HepG2 (cell line): ENCODE measurements around the gene LRRC34. TPM values are rescaled to one million over a fixed set of nuclear protein-coding genes. Genes with fewer than 3 reads are reported as not detected.

Source experiments
- ATAC-seq: fragments of 200-7000 bp; cut with Tn5 transposase; 3 replicates; pipeline ENCODE4 v1.9.1; 2020; ENCODE audit warnings: mild to moderate bottlenecking, moderate library complexity
- BruUV-seq: library from RNA; stranded (reverse); fragments of 400-500 nt; replicated peaks from 2 replicates; lab custom pipeline; 2021; lab: Mats Ljungman, UMichigan
- CTCF ChIA-PET: fragments of 300-600 bp; formaldehyde crosslinking; extraction: SDS; loops from one replicate; lab custom pipeline; 2021; ENCODE audit warnings: low total read pairs, inconsistent platforms, low intra/inter-chr PET ratio; lab: Yijun Ruan, JAX
- POLR2A ChIA-PET: fragments of 350-600 bp; sonication (Branson Sonifier 250); formaldehyde crosslinking; loops from one replicate; lab custom pipeline; 2020; ENCODE audit warnings: antibody characterized with exemption, inconsistent platforms; lab: Yijun Ruan, JAX
- DNase-seq: peaks from one replicate; pipeline ENCODE4 v3.0.0-alpha.2; 2015; ENCODE audit warnings: low spot score
- FAIRE-seq: peaks from 3 replicates; lab custom pipeline; 2011; peaks lifted over from hg19 to GRCh38; lab: Jason Lieb, UNC
- H2AFZ ChIP-seq: one replicate; pipeline ENCODE4 v1.6.1; 2011; ENCODE audit warnings: low read length, inconsistent platforms
- H3K27ac ChIP-seq: fragments of 300-600 bp; 3 replicates; pipeline ENCODE4 v1.8.0; 2011; ENCODE audit warnings: mixed run types, mild to moderate bottlenecking, mixed read lengths, low read length, inconsistent platforms; ENCODE audit not compliant: insufficient read depth; ENCODE audit errors: extremely low read length
- H3K27me3 ChIP-seq, 2 experiments: fragments of 200-600 bp in 1 of 2; 2 replicates in 1 of 2; 3 replicates in 1 of 2; pipeline versions ENCODE4 v1.6.0 to v1.8.0; 2011; ENCODE audit warnings: low read length in 2 of 2, mild to moderate bottlenecking in 2 of 2, moderate library complexity in 2 of 2, inconsistent platforms in 1 of 2; ENCODE audit not compliant: insufficient read depth in 2 of 2, control insufficient read depth in 1 of 2
- H3K36me3 ChIP-seq, 2 experiments: fragments of 200-600 bp in 1 of 2; replicated peaks in 1 of 2; 2 replicates in 1 of 2; 3 replicates in 1 of 2; pipeline versions ENCODE4 v1.5.1 to v1.8.0; 2011; ENCODE audit warnings: low read length in 2 of 2, inconsistent platforms in 1 of 2; ENCODE audit not compliant: insufficient read depth in 2 of 2, control insufficient read depth in 1 of 2
- H3K4me1 ChIP-seq: 2 replicates; pipeline ENCODE4 v1.5.1; 2012; ENCODE audit warnings: low read length, inconsistent platforms; ENCODE audit not compliant: insufficient read depth
- H3K4me2 ChIP-seq: 2 replicates; pipeline ENCODE4 v1.6.0; 2011; ENCODE audit warnings: low read depth, low read length, inconsistent platforms
- H3K4me3 ChIP-seq, 3 experiments: fragments of 200-600 bp in 1 of 3; sonication (generic), shearing (Covaris generic) in 1 of 3; replicated peaks in 1 of 3; 2 replicates each; pipeline ENCODE4 v1.5.1; 2011 to 2016; ENCODE audit warnings: low read length in 3 of 3, inconsistent platforms in 2 of 3, low read depth in 2 of 3, mild to moderate bottlenecking in 2 of 3, control low read depth in 1 of 3, mixed read lengths in 1 of 3; ENCODE audit not compliant: insufficient read depth in 1 of 3
- H3K79me2 ChIP-seq: one replicate; pipeline ENCODE4 v1.6.1; 2011; ENCODE audit warnings: low read length, inconsistent platforms; ENCODE audit not compliant: insufficient read depth
- H3K9ac ChIP-seq: 2 replicates; pipeline ENCODE4 v1.6.0; 2011; ENCODE audit warnings: mild to moderate bottlenecking, low read depth, low read length, inconsistent platforms; ENCODE audit not compliant: insufficient read depth
- H3K9me3 ChIP-seq: 2 replicates; pipeline ENCODE4 v1.5.1; 2012; ENCODE audit warnings: mild to moderate bottlenecking, low read length
- H4K20me1 ChIP-seq: 2 replicates; pipeline ENCODE4 v1.6.0; 2011; ENCODE audit warnings: inconsistent platforms, mild to moderate bottlenecking, low read length, moderate library complexity; ENCODE audit not compliant: insufficient read depth
- ARNT2 ChIP-seq: sonication (generic); formaldehyde crosslinking; IDR thresholded peaks from 2 replicates; pipeline ENCODE4 v1.8.0; 2022; ENCODE audit warnings: mild to moderate bottlenecking, low read depth, missing genetic modification reagents, moderate library complexity
- CEBPZ ChIP-seq: IDR thresholded peaks from 2 replicates; pipeline ENCODE4 v1.6.1; 2012; ENCODE audit warnings: low read length, improper control_type of control experiment
- MEIS1 ChIP-seq: sonication (generic); formaldehyde crosslinking; IDR thresholded peaks from 2 replicates; pipeline ENCODE4 v1.9.0; 2021; ENCODE audit warnings: mild to moderate bottlenecking, missing genetic modification reagents, moderate library complexity, borderline replicate concordance
- NR2C2 ChIP-seq: sonication (generic); formaldehyde crosslinking; IDR thresholded peaks from 2 replicates; pipeline ENCODE4 v1.4.0; 2020; ENCODE audit warnings: missing genetic modification reagents, mild to moderate bottlenecking, moderate library complexity, borderline replicate concordance
- ZNF775 ChIP-seq: sonication (generic); formaldehyde crosslinking; IDR thresholded peaks from 2 replicates; pipeline ENCODE4 v1.4.0; 2020; ENCODE audit warnings: missing genetic modification reagents, mild to moderate bottlenecking, moderate library complexity, borderline replicate concordance
- ZSCAN20 ChIP-seq: sonication (generic); formaldehyde crosslinking; IDR thresholded peaks from 2 replicates; pipeline ENCODE4 v1.4.0; 2020; ENCODE audit warnings: missing genetic modification reagents, mild to moderate bottlenecking, borderline replicate concordance
- WGBS: methylation state at CpG from one replicate; pipeline ENCODE4 v1.1.6; 2017; ENCODE audit warnings: low lambda C conversion rate; 5-methylcytosine and 5-hydroxymethylcytosine counted together
- in situ Hi-C: cut with HindIII; loops from 2 replicates; pipeline ENCODE4 v1.10.0; 2017; ENCODE audit warnings: low pct_unique_long_range_greater_than_20kb; ENCODE audit not compliant: extremely low pct_ligation_motif_present
- intact Hi-C: fragments of 100-400 bp; cut with micrococcal nuclease; formaldehyde crosslinking; loops from one replicate; pipeline ENCODE4 v1.10.0; 2022; ENCODE audit not compliant: unreplicated experiment
- polyA plus RNA-seq, 8 experiments: library from polyadenylated mRNA; depleted of rRNA in 3 of 8; stranded (reverse) in 7 of 8; unstranded in 1 of 8; fragments of >200 nt; fragmentation: Illumina TruSeq in 4 of 8; extraction: Trizol in 4 of 8; gene quantifications; 2 replicates each; pipeline versions ENCODE4 v1.2.1 to v1.2.3, GENCODE V29; 2011 to 2016; ENCODE audit warnings: low read depth in 4 of 8, missing spikeins in 1 of 8, mixed read lengths in 1 of 8; ENCODE audit not compliant: insufficient read depth in 1 of 8
- total RNA-seq, 5 experiments: library from RNA; depleted of rRNA; stranded (reverse); fragments of >200 nt; fragmentation: Illumina TruSeq; extraction: Trizol; gene quantifications; 2 replicates each; pipeline ENCODE4 v1.2.3, GENCODE V29; 2016; ENCODE audit warnings: low read depth in 1 of 5
- TF ChIP-seq, protein P1 (sequence below): sonication (generic); formaldehyde crosslinking; IDR thresholded peaks from 2 replicates; pipeline ENCODE4 v1.5.0; 2020; ENCODE audit warnings: mild to moderate bottlenecking, missing genetic modification reagents, borderline replicate concordance
- TF ChIP-seq, protein P2 (sequence below): IDR thresholded peaks from 2 replicates; pipeline ENCODE4 v1.6.1; 2016; ENCODE audit warnings: missing compliant biosample characterization, missing genetic modification reagents, borderline replicate concordance

Gene LRRC34
- total and polyA plus RNA-seq, 2 of the 13 experiments (the other 11 are each of a cell fraction or from before 2014, with no cell fraction given) = not detected

GRCh38 chr3:169755488-169755887 is 57.2 kb downstream of the LRRC34 start (continued):
- TF ChIP-seq, protein P1, sequence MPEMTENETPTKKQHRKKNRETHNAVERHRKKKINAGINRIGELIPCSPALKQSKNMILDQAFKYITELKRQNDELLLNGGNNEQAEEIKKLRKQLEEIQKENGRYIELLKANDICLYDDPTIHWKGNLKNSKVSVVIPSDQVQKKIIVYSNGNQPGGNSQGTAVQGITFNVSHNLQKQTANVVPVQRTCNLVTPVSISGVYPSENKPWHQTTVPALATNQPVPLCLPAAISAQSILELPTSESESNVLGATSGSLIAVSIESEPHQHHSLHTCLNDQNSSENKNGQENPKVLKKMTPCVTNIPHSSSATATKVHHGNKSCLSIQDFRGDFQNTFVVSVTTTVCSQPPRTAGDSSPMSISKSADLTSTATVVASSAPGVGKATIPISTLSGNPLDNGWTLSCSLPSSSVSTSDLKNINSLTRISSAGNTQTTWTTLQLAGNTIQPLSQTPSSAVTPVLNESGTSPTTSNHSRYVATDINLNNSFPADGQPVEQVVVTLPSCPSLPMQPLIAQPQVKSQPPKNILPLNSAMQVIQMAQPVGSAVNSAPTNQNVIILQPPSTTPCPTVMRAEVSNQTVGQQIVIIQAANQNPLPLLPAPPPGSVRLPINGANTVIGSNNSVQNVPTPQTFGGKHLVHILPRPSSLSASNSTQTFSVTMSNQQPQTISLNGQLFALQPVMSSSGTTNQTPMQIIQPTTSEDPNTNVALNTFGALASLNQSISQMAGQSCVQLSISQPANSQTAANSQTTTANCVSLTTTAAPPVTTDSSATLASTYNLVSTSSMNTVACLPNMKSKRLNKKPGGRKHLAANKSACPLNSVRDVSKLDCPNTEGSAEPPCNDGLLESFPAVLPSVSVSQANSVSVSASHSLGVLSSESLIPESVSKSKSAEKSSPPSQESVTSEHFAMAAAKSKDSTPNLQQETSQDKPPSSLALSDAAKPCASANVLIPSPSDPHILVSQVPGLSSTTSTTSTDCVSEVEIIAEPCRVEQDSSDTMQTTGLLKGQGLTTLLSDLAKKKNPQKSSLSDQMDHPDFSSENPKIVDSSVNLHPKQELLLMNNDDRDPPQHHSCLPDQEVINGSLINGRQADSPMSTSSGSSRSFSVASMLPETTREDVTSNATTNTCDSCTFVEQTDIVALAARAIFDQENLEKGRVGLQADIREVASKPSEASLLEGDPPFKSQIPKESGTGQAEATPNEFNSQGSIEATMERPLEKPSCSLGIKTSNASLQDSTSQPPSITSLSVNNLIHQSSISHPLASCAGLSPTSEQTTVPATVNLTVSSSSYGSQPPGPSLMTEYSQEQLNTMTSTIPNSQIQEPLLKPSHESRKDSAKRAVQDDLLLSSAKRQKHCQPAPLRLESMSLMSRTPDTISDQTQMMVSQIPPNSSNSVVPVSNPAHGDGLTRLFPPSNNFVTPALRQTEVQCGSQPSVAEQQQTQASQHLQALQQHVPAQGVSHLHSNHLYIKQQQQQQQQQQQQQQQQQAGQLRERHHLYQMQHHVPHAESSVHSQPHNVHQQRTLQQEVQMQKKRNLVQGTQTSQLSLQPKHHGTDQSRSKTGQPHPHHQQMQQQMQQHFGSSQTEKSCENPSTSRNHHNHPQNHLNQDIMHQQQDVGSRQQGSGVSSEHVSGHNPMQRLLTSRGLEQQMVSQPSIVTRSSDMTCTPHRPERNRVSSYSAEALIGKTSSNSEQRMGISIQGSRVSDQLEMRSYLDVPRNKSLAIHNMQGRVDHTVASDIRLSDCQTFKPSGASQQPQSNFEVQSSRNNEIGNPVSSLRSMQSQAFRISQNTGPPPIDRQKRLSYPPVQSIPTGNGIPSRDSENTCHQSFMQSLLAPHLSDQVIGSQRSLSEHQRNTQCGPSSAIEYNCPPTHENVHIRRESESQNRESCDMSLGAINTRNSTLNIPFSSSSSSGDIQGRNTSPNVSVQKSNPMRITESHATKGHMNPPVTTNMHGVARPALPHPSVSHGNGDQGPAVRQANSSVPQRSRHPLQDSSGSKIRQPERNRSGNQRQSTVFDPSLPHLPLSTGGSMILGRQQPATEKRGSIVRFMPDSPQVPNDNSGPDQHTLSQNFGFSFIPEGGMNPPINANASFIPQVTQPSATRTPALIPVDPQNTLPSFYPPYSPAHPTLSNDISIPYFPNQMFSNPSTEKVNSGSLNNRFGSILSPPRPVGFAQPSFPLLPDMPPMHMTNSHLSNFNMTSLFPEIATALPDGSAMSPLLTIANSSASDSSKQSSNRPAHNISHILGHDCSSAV (CRISPR knock-in tag) = no peak

DNA sequence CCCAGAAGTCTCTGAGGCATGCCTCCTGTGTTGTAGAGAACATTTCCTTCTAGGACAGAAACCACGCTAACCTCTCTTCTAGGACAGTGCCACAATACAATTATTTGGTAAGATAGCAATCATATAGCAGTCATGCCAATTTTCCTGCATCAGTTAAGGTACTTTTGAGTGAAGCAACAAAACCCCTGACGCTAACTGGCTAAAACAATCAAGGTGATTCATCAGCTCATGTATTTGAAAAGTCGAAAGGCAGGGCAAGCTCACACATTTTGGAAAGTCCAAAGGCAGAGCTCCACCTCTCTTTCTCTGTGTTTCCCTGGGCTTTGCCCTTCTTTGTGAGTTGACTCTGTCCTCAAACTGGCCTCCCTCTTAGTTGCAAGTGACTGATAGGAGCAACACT is 58.0 kb downstream of the LRRC34 start:
- Histone ChIP-seq H3K4me2 (no peak overlapping the region), H3K9ac (no peak overlapping the region), H3K9me3 (no peaks in the 10 kb centered on the region), H3K27ac (no peak overlapping the region), H3K36me3 (no peaks in the 10 kb centered on the region), H3K27me3 (no peaks in the 10 kb centered on the region), H3K4me1 (peaks cover 23% of the 10 kb centered on the region), H3K79me2 (no peaks in the 10 kb centered on the region), H2AFZ (no peak overlapping the region), H4K20me1 (no peaks in the 10 kb centered on the region), H3K4me3 (no peak overlapping the region)
- 5% methylated on average over 3 of the region's 3 CpGs for WGBS
- BruUV-seq = no TSS peak
- intact Hi-C loops (no loop called here), in situ Hi-C loops (no loop called here)
- ChIA-PET CTCF (no interaction called here), POLR2A (no interaction called here)
- ATAC-seq (peak; percentile 47), FAIRE-seq (no peak), DNase-seq (no peak)
- TF ChIP-seq ZSCAN20 (CRISPR knock-in tag) (no peak), NR2C2 (no peak), CEBPZ (no peak), ZNF775 (CRISPR knock-in tag) (no peak), ARNT2 (CRISPR knock-in tag) (no peak), MEIS1 (CRISPR knock-in tag) (no peak)
- TF ChIP-seq, protein P2, sequence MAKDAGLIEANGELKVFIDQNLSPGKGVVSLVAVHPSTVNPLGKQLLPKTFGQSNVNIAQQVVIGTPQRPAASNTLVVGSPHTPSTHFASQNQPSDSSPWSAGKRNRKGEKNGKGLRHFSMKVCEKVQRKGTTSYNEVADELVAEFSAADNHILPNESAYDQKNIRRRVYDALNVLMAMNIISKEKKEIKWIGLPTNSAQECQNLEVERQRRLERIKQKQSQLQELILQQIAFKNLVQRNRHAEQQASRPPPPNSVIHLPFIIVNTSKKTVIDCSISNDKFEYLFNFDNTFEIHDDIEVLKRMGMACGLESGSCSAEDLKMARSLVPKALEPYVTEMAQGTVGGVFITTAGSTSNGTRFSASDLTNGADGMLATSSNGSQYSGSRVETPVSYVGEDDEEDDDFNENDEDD (CRISPR knock-in tag) = no peak
